SH-SY5Y (cell line): Measurements from ENCODE around the gene PMP22.

Source experiments
- GATA2 ChIP-seq: IDR thresholded peaks from 2 replicates; pipeline ENCODE4 v1.6.1; 2011; ENCODE audit warnings: mild to moderate bottlenecking, low read depth, low read length
- GATA3 ChIP-seq: IDR thresholded peaks from 2 replicates; pipeline ENCODE4 v1.6.1; 2011; ENCODE audit warnings: low read depth, mild to moderate bottlenecking, low read length, moderate library complexity

DNA sequence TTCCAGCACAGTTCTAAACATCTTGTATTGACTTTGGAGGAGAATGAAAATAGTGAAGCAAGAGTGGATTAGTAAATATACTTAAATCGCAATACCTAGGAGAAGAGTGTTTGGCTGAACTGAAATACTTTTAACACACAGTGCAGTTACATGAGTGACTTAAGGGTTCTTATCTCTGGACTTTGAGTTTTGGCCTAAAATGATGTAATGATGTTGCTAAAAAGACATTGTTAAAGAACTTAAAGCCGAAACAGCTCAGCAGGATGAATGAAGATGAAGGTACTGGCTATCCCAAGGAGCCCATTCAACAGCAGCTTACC is 28.1 kb downstream of the PMP22 start:
- TF ChIP-seq GATA2 (no peak), GATA3 (no peak)
